OCI-LY1 (cell line): Measurements from ENCODE around the gene PTPRCAP.

ENCODE experiments used
- EZH2 ChIP-seq: fragments of 200-600 bp; sonication (generic), shearing (Covaris generic); IDR thresholded peaks from 2 replicates; pipeline ENCODE4 v1.8.0; 2017; ENCODE audit warnings: borderline replicate concordance, mixed run types, mild to moderate bottlenecking, antibody characterized with exemption, low read length, moderate library complexity, mixed read lengths
- TF ChIP-seq, protein P1 (sequence below): fragments of 200-600 bp; sonication (generic), shearing (Covaris generic); IDR thresholded peaks from 2 replicates; pipeline ENCODE4 v1.5.1; 2017; ENCODE audit warnings: mild to moderate bottlenecking, antibody characterized with exemption, low read length, moderate library complexity, mixed read lengths

DNA sequence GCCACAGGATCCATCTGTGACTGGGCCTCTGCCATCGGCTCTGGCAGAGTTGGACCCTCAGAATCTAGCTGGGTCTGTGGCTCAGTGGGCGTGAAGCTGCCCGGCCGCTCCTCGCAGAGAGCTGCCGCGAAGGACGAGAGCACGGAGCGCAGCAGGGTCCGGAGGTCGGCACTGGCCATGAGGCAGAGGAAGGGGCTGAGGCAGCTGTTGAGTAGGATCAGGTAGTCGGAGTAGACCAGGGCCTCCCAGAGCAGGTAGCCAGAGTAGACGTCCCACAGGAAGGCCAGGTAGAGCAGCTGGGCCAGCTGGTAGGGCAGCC, 14.1 kb upstream of the PTPRCAP start:
- TF ChIP-seq, protein P1, sequence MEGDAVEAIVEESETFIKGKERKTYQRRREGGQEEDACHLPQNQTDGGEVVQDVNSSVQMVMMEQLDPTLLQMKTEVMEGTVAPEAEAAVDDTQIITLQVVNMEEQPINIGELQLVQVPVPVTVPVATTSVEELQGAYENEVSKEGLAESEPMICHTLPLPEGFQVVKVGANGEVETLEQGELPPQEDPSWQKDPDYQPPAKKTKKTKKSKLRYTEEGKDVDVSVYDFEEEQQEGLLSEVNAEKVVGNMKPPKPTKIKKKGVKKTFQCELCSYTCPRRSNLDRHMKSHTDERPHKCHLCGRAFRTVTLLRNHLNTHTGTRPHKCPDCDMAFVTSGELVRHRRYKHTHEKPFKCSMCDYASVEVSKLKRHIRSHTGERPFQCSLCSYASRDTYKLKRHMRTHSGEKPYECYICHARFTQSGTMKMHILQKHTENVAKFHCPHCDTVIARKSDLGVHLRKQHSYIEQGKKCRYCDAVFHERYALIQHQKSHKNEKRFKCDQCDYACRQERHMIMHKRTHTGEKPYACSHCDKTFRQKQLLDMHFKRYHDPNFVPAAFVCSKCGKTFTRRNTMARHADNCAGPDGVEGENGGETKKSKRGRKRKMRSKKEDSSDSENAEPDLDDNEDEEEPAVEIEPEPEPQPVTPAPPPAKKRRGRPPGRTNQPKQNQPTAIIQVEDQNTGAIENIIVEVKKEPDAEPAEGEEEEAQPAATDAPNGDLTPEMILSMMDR, result no peak
- TF ChIP-seq EZH2, result no peak
